HepG2 (cell line): ENCODE results near the gene GPR62. TPM values are rescaled to one million over a fixed set of nuclear protein-coding genes. Genes with fewer than 3 reads are reported as not detected.

Experiments used
- ATRX ChIP-seq: sonication (generic); formaldehyde crosslinking; IDR thresholded peaks from 2 replicates; pipeline ENCODE4 v1.4.0; 2020; ENCODE audit warnings: missing genetic modification reagents, borderline replicate concordance
- MLX ChIP-seq: IDR thresholded peaks from 2 replicates; pipeline ENCODE4 v1.6.1; 2016
- NFAT5 ChIP-seq: sonication (generic); formaldehyde crosslinking; IDR thresholded peaks from 2 replicates; pipeline ENCODE4 v1.4.0; 2020; ENCODE audit warnings: missing genetic modification reagents
- NFYB ChIP-seq: sonication (generic); formaldehyde crosslinking; IDR thresholded peaks from 2 replicates; pipeline ENCODE4 v1.4.0; 2020; ENCODE audit warnings: missing genetic modification reagents
- NR2F6 ChIP-seq, 2 experiments: IDR thresholded peaks; 2 replicates each; pipeline ENCODE4 v1.6.1; 2016; ENCODE audit warnings: antibody characterized with exemption in 1 of 2, mild to moderate bottlenecking in 1 of 2
- PHF20 ChIP-seq: sonication (generic); formaldehyde crosslinking; IDR thresholded peaks from 2 replicates; pipeline ENCODE4 v1.5.0; 2020; ENCODE audit warnings: mild to moderate bottlenecking, missing genetic modification reagents
- RARA ChIP-seq: IDR thresholded peaks from 2 replicates; pipeline ENCODE4 v1.6.1; 2016; ENCODE audit warnings: missing genetic modification reagents, missing compliant biosample characterization
- RBM39 ChIP-seq: fragments of 200-400 bp; formaldehyde crosslinking; IDR thresholded peaks from one replicate; pipeline ENCODE4 v1.6.1; 2018; ENCODE audit warnings: antibody characterized with exemption, mild to moderate bottlenecking, low read depth, low read length; ENCODE audit not compliant: poor library complexity, severe bottlenecking
- RFXANK ChIP-seq: IDR thresholded peaks from 2 replicates; pipeline ENCODE4 v1.6.1; 2016
- SAP130 ChIP-seq: IDR thresholded peaks from 2 replicates; pipeline ENCODE4 v1.6.1; 2016; ENCODE audit warnings: low read depth
- SKI ChIP-seq: fragments of 450-650 bp; IDR thresholded peaks from one replicate; pipeline ENCODE4 v1.6.1; 2018; ENCODE audit warnings: mild to moderate bottlenecking; ENCODE audit not compliant: partially characterized antibody
- SMYD3 ChIP-seq: sonication (generic); formaldehyde crosslinking; IDR thresholded peaks from 2 replicates; pipeline ENCODE4 v1.8.1; 2023; ENCODE audit warnings: mild to moderate bottlenecking, missing genetic modification reagents
- TAF1 ChIP-seq: sonication (generic); formaldehyde crosslinking; IDR thresholded peaks from 2 replicates; pipeline ENCODE4 v1.4.0; 2020; ENCODE audit warnings: missing genetic modification reagents
- ZNF224 ChIP-seq: sonication (generic); formaldehyde crosslinking; IDR thresholded peaks from 2 replicates; pipeline ENCODE4 v1.5.0; 2020; ENCODE audit warnings: mild to moderate bottlenecking, missing genetic modification reagents
- ZSCAN22 ChIP-seq: sonication (generic); formaldehyde crosslinking; IDR thresholded peaks from 2 replicates; pipeline ENCODE4 v1.4.0; 2020; ENCODE audit warnings: mild to moderate bottlenecking, missing genetic modification reagents
- polyA plus RNA-seq, 8 experiments: library from polyadenylated mRNA; depleted of rRNA in 3 of 8; stranded (reverse) in 7 of 8; unstranded in 1 of 8; fragments of >200 nt; fragmentation: Illumina TruSeq in 4 of 8; extraction: Trizol in 4 of 8; gene quantifications; 2 replicates each; pipeline versions ENCODE4 v1.2.1 to v1.2.3, GENCODE V29; 2011 to 2016; ENCODE audit warnings: low read depth in 4 of 8, missing spikeins in 1 of 8, mixed read lengths in 1 of 8; ENCODE audit not compliant: insufficient read depth in 1 of 8
- total RNA-seq, 5 experiments: library from RNA; depleted of rRNA; stranded (reverse); fragments of >200 nt; fragmentation: Illumina TruSeq; extraction: Trizol; gene quantifications; 2 replicates each; pipeline ENCODE4 v1.2.3, GENCODE V29; 2016; ENCODE audit warnings: low read depth in 1 of 5
- TF ChIP-seq, protein P1 (sequence below): sonication (generic); formaldehyde crosslinking; IDR thresholded peaks from 2 replicates; pipeline ENCODE4 v1.4.0; 2020; ENCODE audit warnings: mild to moderate bottlenecking, low read depth, missing genetic modification reagents
- TF ChIP-seq, protein P2 (sequence below): IDR thresholded peaks from 2 replicates; pipeline ENCODE4 v1.6.1; 2012; ENCODE audit warnings: low read depth, low read length, improper control_type of control experiment
- TF ChIP-seq, protein P3 (sequence below): sonication (generic); formaldehyde crosslinking; IDR thresholded peaks from 2 replicates; pipeline ENCODE4 v1.4.0; 2020; ENCODE audit warnings: mild to moderate bottlenecking, missing genetic modification reagents

Gene GPR62
- total and polyA plus RNA-seq, 2 of the 13 experiments (the other 11 are each of a cell fraction or from before 2014, with no cell fraction given) = not detected

GRCh38 chr3:51982838-51983577 lies 27.8 kb downstream of the GPR62 start, which contains the start of gene ACY1 (continued):
- TF ChIP-seq NFAT5 (no peak), SMYD3 (peak; percentile 35; the same call in 1 of the 2 replicates), NR2F6 (IDR thresholded peaks at IDR 0.05) (peak; percentile 78), NR2F6 (CRISPR knock-in tag; IDR thresholded peaks at IDR 0.05) (peak; percentile 97), ZSCAN22 (CRISPR knock-in tag) (no peak), PHF20 (CRISPR knock-in tag) (peak; percentile 45; the same call in 1 of the 2 replicates), NFYB (CRISPR knock-in tag) (no peak), ATRX (no peak), SAP130 (CRISPR knock-in tag) (peak; percentile 95), MLX (CRISPR knock-in tag) (peak; percentile 92), RFXANK (CRISPR knock-in tag) (no peak), RARA (CRISPR knock-in tag) (peak; percentile 90), RBM39 (no peak), TAF1 (no peak; the same call in none of the 2 replicates), ZNF224 (CRISPR knock-in tag) (peak; percentile 74), SKI (peak; percentile 80)
- TF ChIP-seq, protein P1, sequence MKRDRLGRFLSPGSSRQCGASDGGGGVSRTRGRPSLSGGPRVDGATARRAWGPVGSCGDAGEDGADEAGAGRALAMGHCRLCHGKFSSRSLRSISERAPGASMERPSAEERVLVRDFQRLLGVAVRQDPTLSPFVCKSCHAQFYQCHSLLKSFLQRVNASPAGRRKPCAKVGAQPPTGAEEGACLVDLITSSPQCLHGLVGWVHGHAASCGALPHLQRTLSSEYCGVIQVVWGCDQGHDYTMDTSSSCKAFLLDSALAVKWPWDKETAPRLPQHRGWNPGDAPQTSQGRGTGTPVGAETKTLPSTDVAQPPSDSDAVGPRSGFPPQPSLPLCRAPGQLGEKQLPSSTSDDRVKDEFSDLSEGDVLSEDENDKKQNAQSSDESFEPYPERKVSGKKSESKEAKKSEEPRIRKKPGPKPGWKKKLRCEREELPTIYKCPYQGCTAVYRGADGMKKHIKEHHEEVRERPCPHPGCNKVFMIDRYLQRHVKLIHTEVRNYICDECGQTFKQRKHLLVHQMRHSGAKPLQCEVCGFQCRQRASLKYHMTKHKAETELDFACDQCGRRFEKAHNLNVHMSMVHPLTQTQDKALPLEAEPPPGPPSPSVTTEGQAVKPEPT (CRISPR knock-in tag) = peak; percentile 66; the same call in 1 of the 2 replicates
- TF ChIP-seq, protein P2, sequence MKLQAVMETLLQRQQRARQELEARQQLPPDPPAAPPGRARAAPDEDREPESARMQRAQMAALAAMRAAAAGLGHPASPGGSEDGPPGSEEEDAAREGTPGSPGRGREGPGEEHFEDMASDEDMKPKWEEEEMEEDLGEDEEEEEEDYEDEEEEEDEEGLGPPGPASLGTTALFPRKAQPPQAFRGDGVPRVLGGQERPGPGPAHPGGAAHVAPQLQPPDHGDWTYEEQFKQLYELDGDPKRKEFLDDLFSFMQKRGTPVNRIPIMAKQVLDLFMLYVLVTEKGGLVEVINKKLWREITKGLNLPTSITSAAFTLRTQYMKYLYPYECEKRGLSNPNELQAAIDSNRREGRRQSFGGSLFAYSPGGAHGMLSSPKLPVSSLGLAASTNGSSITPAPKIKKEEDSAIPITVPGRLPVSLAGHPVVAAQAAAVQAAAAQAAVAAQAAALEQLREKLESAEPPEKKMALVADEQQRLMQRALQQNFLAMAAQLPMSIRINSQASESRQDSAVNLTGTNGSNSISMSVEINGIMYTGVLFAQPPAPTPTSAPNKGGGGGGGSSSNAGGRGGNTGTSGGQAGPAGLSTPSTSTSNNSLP = no peak
- TF ChIP-seq, protein P3, sequence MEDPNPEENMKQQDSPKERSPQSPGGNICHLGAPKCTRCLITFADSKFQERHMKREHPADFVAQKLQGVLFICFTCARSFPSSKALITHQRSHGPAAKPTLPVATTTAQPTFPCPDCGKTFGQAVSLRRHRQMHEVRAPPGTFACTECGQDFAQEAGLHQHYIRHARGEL (CRISPR knock-in tag) = no peak; the same call in 1 of the 2 replicates
